ENCODE data around the gene RNF146.

The RNF146 gene

GRCh38 chr6:127272576-127272975 is 5.9 kb downstream of the RNF146 start:
- Mint-ChIP-seq H3K4me3 (no peak overlapping the region), H3K4me1 (peaks cover 63% of the 10 kb centered on the region), H3K9me3 (no peaks in the 10 kb centered on the region), H3K36me3 (peaks cover 3% of the 10 kb centered on the region), H3K27me3 (no peaks in the 10 kb centered on the region), H3K27ac (no peak overlapping the region)

GRCh38 chr6:127273499-127273898 is 6.8 kb downstream of the RNF146 start:
- no peak overlapping the region for H3K4me3 Mint-ChIP-seq
- H3K36me3 Mint-ChIP-seq = peaks cover 3% of the 10 kb centered on the region
- peak overlapping the region; percentile 43 for H3K27ac Mint-ChIP-seq
- peaks cover 55% of the 10 kb centered on the region for H3K4me1 Mint-ChIP-seq
- no peaks in the 10 kb centered on the region for H3K9me3 Mint-ChIP-seq
- no peaks in the 10 kb centered on the region for H3K27me3 Mint-ChIP-seq

DNA sequence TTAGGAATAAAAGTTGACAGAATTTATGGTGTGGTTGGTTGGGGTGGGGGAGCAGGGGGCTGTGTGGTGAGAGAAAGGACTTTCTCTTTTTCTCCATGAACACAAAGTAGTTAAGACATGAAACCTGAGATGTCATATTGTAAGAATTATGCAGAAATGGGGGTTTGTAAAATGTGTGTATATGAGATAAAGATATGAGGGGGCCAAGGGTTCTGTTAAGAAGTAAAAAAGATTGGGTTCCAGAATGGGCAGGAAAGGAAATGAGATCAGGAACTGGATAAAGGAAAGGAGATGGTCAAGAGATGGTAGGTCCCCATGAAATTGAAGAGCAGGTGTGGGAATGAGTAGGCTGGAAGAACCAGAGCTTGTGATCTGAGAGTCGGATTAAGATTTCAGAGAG is 9.7 kb downstream of the RNF146 start:
- Mint-ChIP-seq H3K36me3 (peaks cover under 1% of the 10 kb centered on the region), H3K4me3 (no peak overlapping the region), H3K27me3 (no peaks in the 10 kb centered on the region), H3K27ac (no peak overlapping the region), H3K9me3 (no peaks in the 10 kb centered on the region), H3K4me1 (peaks cover 40% of the 10 kb centered on the region)

DNA sequence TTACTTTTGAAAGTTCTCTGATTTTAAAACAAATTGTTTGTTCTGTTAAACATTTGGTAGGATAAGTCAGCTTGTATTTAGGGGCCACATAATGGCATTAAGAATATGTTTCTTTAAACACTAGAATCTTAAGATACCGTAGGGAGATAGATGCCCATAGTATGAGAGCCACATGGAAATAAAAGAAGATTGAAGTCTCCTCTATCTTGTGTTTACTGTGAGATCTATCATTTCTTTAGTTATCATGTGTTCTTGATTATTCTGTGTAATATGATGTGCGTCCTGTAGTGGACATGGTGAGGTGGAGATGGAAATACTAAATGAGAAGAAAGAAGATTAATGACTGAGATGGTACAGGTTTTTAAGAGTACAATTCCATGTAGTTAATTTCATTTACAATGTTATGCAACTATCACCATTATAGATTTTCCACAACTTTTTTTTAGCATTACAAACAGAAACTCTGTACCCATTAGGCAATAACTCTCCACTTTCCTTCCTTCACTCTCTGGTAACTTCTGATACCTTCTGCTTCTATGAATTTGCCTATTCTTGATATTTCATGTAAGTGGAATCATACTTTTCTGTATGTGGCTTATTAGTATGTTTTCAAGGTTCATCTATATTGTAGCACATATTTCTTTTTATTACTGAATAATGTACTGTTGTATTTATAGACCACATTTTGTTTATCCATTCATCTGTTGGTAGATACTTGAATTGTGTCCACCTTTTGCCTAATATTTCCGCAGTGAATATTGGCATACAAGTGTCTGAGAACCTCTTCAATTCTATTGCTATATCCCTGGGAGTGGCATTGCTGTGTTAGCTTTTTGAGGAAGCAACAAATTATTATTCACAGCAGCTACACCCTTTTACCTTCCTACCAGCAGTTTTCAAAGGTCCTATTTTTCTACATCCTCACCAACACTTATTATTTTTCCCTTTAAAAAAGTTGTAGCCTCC is 11.5 kb downstream of the RNF146 start:
- H3K27me3 Mint-ChIP-seq = no peaks in the 10 kb centered on the region
- no peaks in the 10 kb centered on the region for H3K9me3 Mint-ChIP-seq
- peaks cover 28% of the 10 kb centered on the region for H3K4me1 Mint-ChIP-seq
- H3K4me3 Mint-ChIP-seq = no peak overlapping the region
- no peak overlapping the region for H3K27ac Mint-ChIP-seq
- H3K36me3 Mint-ChIP-seq = peaks cover 11% of the 10 kb centered on the region

DNA sequence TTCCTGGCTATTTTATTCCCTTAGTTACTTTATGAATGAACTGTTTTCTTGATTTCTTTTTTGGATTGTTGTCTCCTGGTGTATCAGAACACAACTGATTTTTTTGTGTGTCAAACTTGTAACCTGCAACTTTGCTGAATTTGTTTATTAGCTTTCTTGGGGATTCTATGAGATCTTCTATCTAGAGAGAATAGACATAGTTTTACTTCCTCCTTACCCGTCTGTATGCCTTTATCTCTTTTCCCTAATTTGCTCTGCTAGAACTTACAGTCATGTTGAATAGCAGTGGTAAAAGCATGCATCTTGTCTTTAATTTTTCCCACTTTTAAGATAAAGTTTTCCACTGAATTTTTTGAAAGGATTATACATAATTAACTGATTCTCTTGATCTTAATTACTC is 13.2 kb downstream of the RNF146 start:
- peaks cover 17% of the 10 kb centered on the region for H3K4me1 Mint-ChIP-seq
- no peak overlapping the region for H3K27ac Mint-ChIP-seq
- no peak overlapping the region for H3K4me3 Mint-ChIP-seq
- H3K27me3 Mint-ChIP-seq = no peaks in the 10 kb centered on the region
- no peaks in the 10 kb centered on the region for H3K9me3 Mint-ChIP-seq
- H3K36me3 Mint-ChIP-seq = peaks cover 19% of the 10 kb centered on the region

DNA sequence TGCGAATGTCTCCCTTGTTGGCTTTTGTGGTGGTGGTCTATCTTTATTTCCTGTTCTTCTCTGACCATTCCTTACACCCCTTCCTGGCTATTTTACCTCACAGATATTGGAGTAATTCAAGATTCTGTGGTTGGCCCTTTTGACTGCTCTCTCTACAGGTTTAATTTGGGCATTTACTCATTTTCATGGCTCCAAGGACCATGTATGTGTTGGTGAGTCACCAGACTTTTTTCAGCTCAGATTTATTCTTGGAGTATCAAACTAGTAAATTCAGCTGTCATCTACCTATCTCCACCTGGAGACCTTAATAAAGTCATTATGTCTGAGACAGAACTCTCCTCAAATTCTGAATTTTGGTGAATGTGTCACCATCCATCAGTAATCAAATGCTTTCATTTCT is 15.5 kb downstream of the RNF146 start:
- H3K27ac Mint-ChIP-seq = no peak overlapping the region
- peaks cover 28% of the 10 kb centered on the region for H3K36me3 Mint-ChIP-seq
- H3K9me3 Mint-ChIP-seq = no peaks in the 10 kb centered on the region
- no peaks in the 10 kb centered on the region for H3K27me3 Mint-ChIP-seq
- peaks cover 22% of the 10 kb centered on the region for H3K4me1 Mint-ChIP-seq
- H3K4me3 Mint-ChIP-seq = no peak overlapping the region

DNA sequence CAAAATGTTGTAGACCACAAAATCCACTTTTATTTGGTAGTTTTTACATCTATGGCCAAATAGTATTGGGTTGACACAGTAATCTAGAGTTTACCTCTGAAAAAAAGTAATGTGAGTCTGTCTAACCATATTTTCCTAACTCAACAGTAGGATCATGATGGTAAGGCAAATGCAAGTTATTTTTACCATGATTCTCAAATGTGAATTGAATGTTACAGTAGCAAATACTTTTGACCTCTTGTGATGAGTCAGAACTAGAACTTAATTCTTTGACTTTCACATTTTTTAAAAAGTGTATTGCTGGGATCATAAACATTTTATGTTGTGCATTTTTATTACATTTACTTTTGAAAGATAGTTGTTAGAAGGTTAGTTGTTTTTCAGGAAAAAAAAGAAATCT is 22.0 kb downstream of the RNF146 start:
- H3K4me1 Mint-ChIP-seq = peaks cover 54% of the 10 kb centered on the region
- H3K27ac Mint-ChIP-seq = no peak overlapping the region
- no peak overlapping the region for H3K4me3 Mint-ChIP-seq
- H3K27me3 Mint-ChIP-seq = no peaks in the 10 kb centered on the region
- H3K9me3 Mint-ChIP-seq = no peaks in the 10 kb centered on the region
- H3K36me3 Mint-ChIP-seq = peaks cover 30% of the 10 kb centered on the region

GRCh38 chr6:127289934-127290333 is 23.3 kb downstream of the RNF146 start:
- H3K4me3 Mint-ChIP-seq = no peak overlapping the region
- no peaks in the 10 kb centered on the region for H3K27me3 Mint-ChIP-seq
- H3K9me3 Mint-ChIP-seq = no peaks in the 10 kb centered on the region
- H3K36me3 Mint-ChIP-seq = peaks cover 27% of the 10 kb centered on the region
- peaks cover 61% of the 10 kb centered on the region for H3K4me1 Mint-ChIP-seq
- peak overlapping the region; percentile 80 for H3K27ac Mint-ChIP-seq

GRCh38 chr6:127290391-127291265 is 24.0 kb downstream of the RNF146 start:
- peaks cover 59% of the 10 kb centered on the region for H3K4me1 Mint-ChIP-seq
- no peaks in the 10 kb centered on the region for H3K27me3 Mint-ChIP-seq
- H3K36me3 Mint-ChIP-seq = peaks cover 24% of the 10 kb centered on the region
- H3K9me3 Mint-ChIP-seq = no peaks in the 10 kb centered on the region
- H3K4me3 Mint-ChIP-seq = no peak overlapping the region
- peak overlapping the region; percentile 80 for H3K27ac Mint-ChIP-seq

- peak overlapping the region; percentile 16 for H3K4me3 Mint-ChIP-seq
- H3K36me3 Mint-ChIP-seq = peaks cover 23% of the 10 kb centered on the region
- H3K27ac Mint-ChIP-seq = peak overlapping the region; percentile 84
- H3K9me3 Mint-ChIP-seq = no peaks in the 10 kb centered on the region
- no peaks in the 10 kb centered on the region for H3K27me3 Mint-ChIP-seq
- H3K4me1 Mint-ChIP-seq = peaks cover 58% of the 10 kb centered on the region
Observed at GRCh38 chr6:127291495-127291894, 24.8 kb downstream of the RNF146 start.

GRCh38 chr6:127297502-127298070 is 30.9 kb downstream of the RNF146 start:
- H3K36me3 Mint-ChIP-seq = peaks cover 4% of the 10 kb centered on the region
- H3K9me3 Mint-ChIP-seq = no peaks in the 10 kb centered on the region
- peaks cover 32% of the 10 kb centered on the region for H3K4me1 Mint-ChIP-seq
- no peak overlapping the region for H3K4me3 Mint-ChIP-seq
- no peaks in the 10 kb centered on the region for H3K27me3 Mint-ChIP-seq
- no peak overlapping the region for H3K27ac Mint-ChIP-seq

GRCh38 chr6:127298475-127298874 is 31.8 kb downstream of the RNF146 start:
- no peak overlapping the region for H3K4me3 Mint-ChIP-seq
- H3K36me3 Mint-ChIP-seq = peaks cover 4% of the 10 kb centered on the region

DNA sequence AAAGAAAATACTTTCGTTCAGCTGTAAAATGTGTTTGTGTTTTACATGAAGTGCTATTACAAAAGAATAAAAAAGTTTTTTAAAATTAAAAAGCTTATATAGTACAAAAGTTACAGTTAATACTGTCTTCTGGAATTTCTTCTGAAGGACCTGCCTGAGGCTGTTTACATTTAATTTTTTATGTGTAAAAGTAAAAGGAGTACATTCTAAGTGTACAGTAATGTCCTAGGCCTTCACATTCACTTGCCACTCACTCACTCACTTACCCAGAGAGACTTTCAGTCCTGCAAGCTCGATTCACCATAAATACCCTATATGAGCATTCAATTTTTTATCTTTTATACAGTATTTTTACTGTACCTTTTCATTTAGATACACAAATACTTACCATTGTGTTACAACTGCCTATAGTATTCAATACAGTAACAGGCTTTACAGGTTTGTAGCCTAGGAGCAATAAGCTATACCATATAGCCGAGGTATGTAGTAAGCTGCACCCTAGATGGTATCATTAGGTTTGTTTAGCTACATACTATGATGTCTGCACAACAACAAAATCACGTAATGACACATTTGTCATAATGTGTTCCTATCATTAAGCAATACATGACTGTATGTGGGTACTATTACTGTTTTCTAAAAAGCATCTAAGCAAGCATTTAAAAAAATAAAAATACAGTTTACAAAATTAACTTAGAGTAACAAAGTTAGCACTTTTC is 33.0 kb downstream of the RNF146 start:
- no peaks in the 10 kb centered on the region for H3K9me3 Mint-ChIP-seq
- H3K27me3 Mint-ChIP-seq = no peaks in the 10 kb centered on the region
- peaks cover 29% of the 10 kb centered on the region for H3K4me1 Mint-ChIP-seq
- H3K36me3 Mint-ChIP-seq = peaks cover under 1% of the 10 kb centered on the region
- H3K4me3 Mint-ChIP-seq = no peak overlapping the region
- no peak overlapping the region for H3K27ac Mint-ChIP-seq

More at GRCh38 chr6:127298475-127298874, 31.8 kb downstream of the RNF146 start:
- Mint-ChIP-seq H3K27me3 (no peaks in the 10 kb centered on the region), H3K27ac (no peak overlapping the region), H3K4me1 (peaks cover 29% of the 10 kb centered on the region), H3K9me3 (no peaks in the 10 kb centered on the region)

DNA sequence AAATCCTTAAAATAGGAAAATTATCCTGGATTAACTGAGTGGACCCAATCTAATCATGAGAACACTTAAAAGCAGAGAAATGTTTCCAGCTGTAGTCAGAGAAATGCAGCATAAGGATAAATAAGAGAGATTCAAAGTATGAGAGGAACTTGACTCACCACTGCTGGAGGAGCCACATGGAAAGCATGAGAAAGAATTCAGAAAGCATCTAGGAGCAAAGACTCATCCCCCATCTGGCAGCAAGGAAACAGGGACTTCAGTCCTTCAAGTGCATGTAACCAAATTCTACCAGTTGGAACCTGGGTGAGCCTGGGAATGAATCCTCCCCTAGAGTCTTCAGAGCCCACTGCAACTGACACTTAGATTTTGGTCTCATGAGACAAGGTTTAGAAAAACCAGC is 33.7 kb downstream of the RNF146 start:
- no peak overlapping the region for H3K27ac Mint-ChIP-seq
- peaks cover 36% of the 10 kb centered on the region for H3K4me1 Mint-ChIP-seq
- H3K4me3 Mint-ChIP-seq = no peak overlapping the region
- H3K27me3 Mint-ChIP-seq = no peaks in the 10 kb centered on the region
- H3K36me3 Mint-ChIP-seq = peaks cover 1% of the 10 kb centered on the region
- no peaks in the 10 kb centered on the region for H3K9me3 Mint-ChIP-seq

- no peaks in the 10 kb centered on the region for H3K27me3 Mint-ChIP-seq
- H3K9me3 Mint-ChIP-seq = no peaks in the 10 kb centered on the region
- no peak overlapping the region for H3K27ac Mint-ChIP-seq
- H3K36me3 Mint-ChIP-seq = peaks cover 9% of the 10 kb centered on the region
- peaks cover 44% of the 10 kb centered on the region for H3K4me1 Mint-ChIP-seq
- no peak overlapping the region for H3K4me3 Mint-ChIP-seq
Observed at GRCh38 chr6:127301199-127301700, 34.6 kb downstream of the RNF146 start.
